ENCODE measurements around the gene RAP2B. TPM values are rescaled to one million over a fixed set of nuclear protein-coding genes. Genes with fewer than 3 reads are reported as not detected.
"Not testable (repeated sequence)": the region's sequence is repeated elsewhere in the genome, so short reads cannot be mapped to it uniquely, and the experiment has no call there.

RAP2B gene
- total and polyA plus RNA-seq, 2 donors (not counting 3 experiments of a cell fraction or from before 2014, with no cell fraction given): 8.3 to 27.5 TPM

GRCh38 chr3:153113541-153113940, 48.5 kb upstream of the RAP2B start:
- H3K79me2 ChIP-seq (ENCODE audit: control insufficient read depth, insufficient read depth, low read length): no peaks in the 10 kb centered on the region
- H3K9me3 ChIP-seq (replicated peaks; ENCODE audit: control insufficient read depth, insufficient read depth, low read length): no peaks in the 10 kb centered on the region
- peaks cover 2% of the 10 kb centered on the region for H3K4me1 ChIP-seq (ENCODE audit: control insufficient read depth, extremely low read depth, insufficient read depth, low read length)
- intact Hi-C loops (cut with micrococcal nuclease) (no loop called here), dilution Hi-C loops (cut with MboI; ENCODE audit: extremely low pct_ligation_motif_present, low sequenced_read_pairs) (no loop called here)
- TF ChIP-seq EZH2 (IDR thresholded peaks at IDR 0.05; ENCODE audit: borderline replicate concordance, low read depth, low read length, severe bottlenecking) (no peak), GATA2 (IDR thresholded peaks at IDR 0.05; ENCODE audit: insufficient read depth, insufficient read length, low read depth, low read length) (no peak), MYC (IDR thresholded peaks at IDR 0.05; ENCODE audit: low read depth, low read length) (no peak), POLR2A (IDR thresholded peaks at IDR 0.05; ENCODE audit: low read depth, low read length) (no peak), POLR2AphosphoS5 (IDR thresholded peaks at IDR 0.05; ENCODE audit: insufficient read depth, low read depth, low read length) (no peak), FOS (IDR thresholded peaks at IDR 0.05; ENCODE audit: borderline replicate concordance, insufficient read depth, low read length) (no peak), CTCF (IDR thresholded peaks at IDR 0.05; ENCODE audit: extremely low read depth in 1 of 2, insufficient read depth in 1 of 2, low read depth in 1 of 2, low read length in 2 of 2) (no peak), MAX (IDR thresholded peaks at IDR 0.05; ENCODE audit: insufficient read depth, insufficient read length) (no peak), JUN (IDR thresholded peaks at IDR 0.05; ENCODE audit: borderline replicate concordance, insufficient read depth, insufficient read length, low read depth) (no peak)
- H3K27ac ChIP-seq (ENCODE audit: insufficient read depth, low read depth, low read length): no peak overlapping the region
- BruUV-seq (replicated peaks): no TSS peak
- ChIA-PET CTCF (no interaction called here), POLR2A (no interaction called here)
- no peaks in the 10 kb centered on the region for H4K20me1 ChIP-seq (replicated peaks; ENCODE audit: control insufficient read depth, extremely low read depth, insufficient read depth, low read length)
- no peaks in the 10 kb centered on the region for H3K27me3 ChIP-seq (ENCODE audit: control insufficient read depth in 2 of 2, insufficient read depth in 2 of 2, low read length in 2 of 2)
- H2AFZ ChIP-seq (ENCODE audit: low read depth, low read length): no peak overlapping the region
- H3K9me1 ChIP-seq (replicated peaks; ENCODE audit: control insufficient read depth, extremely low read depth, insufficient read depth, low read length): no peaks in the 10 kb centered on the region
- H3K4me3 ChIP-seq (replicated peaks in 1 of 3; ENCODE audit: insufficient read depth in 1 of 3, low read depth in 1 of 3, low read length in 3 of 3): no peak overlapping the region
- DNase-seq (ENCODE audit: low read depth, low spot score): no peak
- H3K9ac ChIP-seq (replicated peaks; ENCODE audit: extremely low read depth, insufficient read depth, low read length): no peak overlapping the region
- H3K4me2 ChIP-seq (ENCODE audit: insufficient read depth, low read length): no peak overlapping the region
- H3K36me3 ChIP-seq (ENCODE audit: control insufficient read depth in 2 of 2, extremely low read depth in 1 of 2, insufficient read depth in 2 of 2, low read length in 2 of 2): no peaks in the 10 kb centered on the region
- no peak for FAIRE-seq

GRCh38 chr3:153114270-153114669, 47.8 kb upstream of the RAP2B start:
- FAIRE-seq; H3K27me3 ChIP-seq (ENCODE audit: control insufficient read depth in 2 of 2, insufficient read depth in 2 of 2, low read length in 2 of 2); H3K4me1 ChIP-seq (ENCODE audit: control insufficient read depth, extremely low read depth, insufficient read depth, low read length); POLR2A ChIA-PET; H3K79me2 ChIP-seq (ENCODE audit: control insufficient read depth, insufficient read depth, low read length); H3K36me3 ChIP-seq (ENCODE audit: control insufficient read depth in 2 of 2, extremely low read depth in 1 of 2, insufficient read depth in 2 of 2, low read length in 2 of 2); H2AFZ ChIP-seq (ENCODE audit: low read depth, low read length); H3K27ac ChIP-seq (ENCODE audit: insufficient read depth, low read depth, low read length); CTCF ChIA-PET; H3K9me3 ChIP-seq (replicated peaks; ENCODE audit: control insufficient read depth, insufficient read depth, low read length); H3K4me3 ChIP-seq (replicated peaks in 1 of 3; ENCODE audit: insufficient read depth in 1 of 3, low read depth in 1 of 3, low read length in 3 of 3); H3K9me1 ChIP-seq (replicated peaks; ENCODE audit: control insufficient read depth, extremely low read depth, insufficient read depth, low read length); dilution Hi-C loops (cut with MboI; ENCODE audit: extremely low pct_ligation_motif_present, low sequenced_read_pairs); BruUV-seq (replicated peaks); H3K4me2 ChIP-seq (ENCODE audit: insufficient read depth, low read length); H3K9ac ChIP-seq (replicated peaks; ENCODE audit: extremely low read depth, insufficient read depth, low read length); DNase-seq (ENCODE audit: low read depth, low spot score); H4K20me1 ChIP-seq (replicated peaks; ENCODE audit: control insufficient read depth, extremely low read depth, insufficient read depth, low read length); intact Hi-C loops (cut with micrococcal nuclease): not testable (repeated sequence)

Data from endothelial cell of umbilical vein (primary cell).